Activated CD4-positive, CD25-positive, alpha-beta regulatory T cell treated with anti-CD3 and anti-CD28 coated beads, Interleukin-2, amount 50 U/mL, for 16 hours (primary cell): ENCODE results near the gene ABCA5.
"Not testable (repeated sequence)": the region's sequence is repeated elsewhere in the genome, so short reads cannot be mapped to it uniquely, and the experiment has no call there.

Experiments
- DNase-seq: peaks from one replicate; pipeline ENCODE4 v3.0.0-alpha.2; 2020; ENCODE audit warnings: low read depth, low spot score

The ABCA5 gene

DNA sequence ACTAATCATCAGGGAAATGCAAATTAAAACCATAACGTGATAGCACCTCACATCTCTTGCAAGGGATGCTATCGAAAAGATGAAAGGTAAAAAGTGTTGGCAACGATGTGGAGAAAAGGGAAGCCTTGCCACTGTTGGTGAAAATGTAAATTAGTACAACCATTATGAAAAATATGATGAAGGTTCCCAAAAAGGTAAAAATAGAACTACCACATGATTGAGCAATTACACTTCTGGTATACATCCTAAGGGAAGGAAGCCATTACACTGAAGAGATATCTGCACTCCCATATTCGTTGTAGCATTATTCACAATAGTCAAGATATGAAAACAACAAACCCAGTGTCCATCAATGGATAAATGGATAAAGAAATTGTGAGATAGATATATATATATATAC lies 119.8 kb downstream of the ABCA5 start:
- DNase-seq: no peak

DNA sequence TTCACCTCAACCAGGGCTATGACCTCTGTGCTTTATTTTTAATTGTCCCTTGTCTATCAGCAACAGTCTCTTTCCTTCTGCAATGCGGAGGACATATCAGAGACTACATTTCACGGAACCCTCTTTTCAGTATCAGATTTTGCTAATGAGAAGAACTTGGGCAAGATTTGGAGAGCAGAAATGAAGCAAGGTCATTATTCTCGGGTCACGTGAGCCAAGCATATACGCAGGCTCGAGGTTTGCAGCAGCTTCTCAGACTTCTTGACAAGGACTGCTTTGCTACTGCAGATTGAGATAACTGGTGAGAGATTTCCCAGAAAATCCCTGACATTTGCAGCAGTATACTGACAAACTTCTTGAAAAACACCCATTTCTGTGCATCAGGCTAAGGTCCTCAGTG lies 128.7 kb downstream of the ABCA5 start:
- no peak for DNase-seq

DNA sequence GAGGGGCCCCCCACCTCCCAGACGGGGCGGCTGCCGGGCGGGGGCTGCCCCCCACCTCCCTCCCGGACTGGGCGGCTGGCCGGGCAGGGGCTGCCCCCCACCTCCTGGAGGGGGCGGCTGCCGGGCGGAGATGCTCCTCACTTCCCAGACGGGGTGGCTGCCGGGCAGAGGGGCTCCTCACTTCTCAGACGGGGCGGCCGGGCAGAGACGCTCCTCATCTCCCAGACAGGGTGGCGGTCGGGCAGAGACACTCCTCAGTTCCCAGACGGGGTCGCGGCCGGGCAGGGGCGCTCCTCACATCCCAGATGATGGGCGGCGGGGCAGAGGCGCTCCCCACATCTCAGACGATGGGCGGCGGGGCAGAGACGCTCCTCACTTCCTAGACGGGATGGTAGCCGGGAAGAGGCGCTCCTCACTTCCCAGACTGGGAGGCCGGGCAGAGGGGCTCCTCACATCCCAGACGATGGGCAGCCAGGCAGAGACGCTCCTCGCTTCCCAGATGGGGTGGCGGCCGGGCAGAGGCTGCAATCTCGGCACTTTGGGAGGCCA lies 130.8 kb downstream of the ABCA5 start:
- DNase-seq: not testable (repeated sequence)
